Endodermal cell (in vitro differentiated cells): Measurements from ENCODE around the gene CUX1. TPM values are rescaled to one million over a fixed set of nuclear protein-coding genes. Genes with fewer than 3 reads are reported as not detected.
"Not testable (repeated sequence)": the region's sequence is repeated elsewhere in the genome, so short reads cannot be mapped to it uniquely, and the experiment has no call there.

Experiments
- DNase-seq: peaks from one replicate; pipeline ENCODE4 v3.0.0-alpha.2; 2017
- H3K27ac ChIP-seq: 2 replicates; pipeline ENCODE4 v1.5.1; 2013; ENCODE audit warnings: mild to moderate bottlenecking, low read depth, low read length, moderate library complexity
- H3K27me3 ChIP-seq: 2 replicates; pipeline ENCODE4 v1.6.1; 2013; ENCODE audit warnings: mild to moderate bottlenecking, low read length, moderate library complexity; ENCODE audit not compliant: insufficient read depth, control insufficient read depth, poor library complexity, severe bottlenecking
- H3K36me3 ChIP-seq: 2 replicates; pipeline ENCODE4 v1.7.0; 2013; ENCODE audit warnings: mild to moderate bottlenecking, low read length, moderate library complexity; ENCODE audit not compliant: control insufficient read depth, insufficient read depth
- H3K4me1 ChIP-seq: one replicate; pipeline ENCODE4 v1.7.0; 2013; ENCODE audit warnings: low read length; ENCODE audit not compliant: control insufficient read depth, insufficient read depth
- H3K4me3 ChIP-seq: 2 replicates; pipeline ENCODE4 v1.5.1; 2013; ENCODE audit warnings: mild to moderate bottlenecking, low read length, moderate library complexity
- H3K9ac ChIP-seq: 2 replicates; pipeline ENCODE4 v1.6.1; 2013; ENCODE audit warnings: mild to moderate bottlenecking, low read length, moderate library complexity; ENCODE audit not compliant: poor library complexity, severe bottlenecking; ENCODE audit errors: extremely low read depth
- H3K9me3 ChIP-seq: 2 replicates; pipeline ENCODE4 v1.6.1; 2013; ENCODE audit warnings: mild to moderate bottlenecking, low read length, moderate library complexity; ENCODE audit not compliant: control insufficient read depth
- H3K27ac Mint-ChIP-seq: 2 replicates; pipeline ENCODE4 v1.8.0; 2020; ENCODE audit warnings: mixed read lengths
- H3K27me3 Mint-ChIP-seq: 2 replicates; pipeline ENCODE4 v1.8.0; 2021; ENCODE audit warnings: mild to moderate bottlenecking, mixed read lengths; ENCODE audit not compliant: insufficient read depth
- H3K36me3 Mint-ChIP-seq: 2 replicates; pipeline ENCODE4 v1.8.0; 2020; ENCODE audit warnings: low read depth, mixed read lengths
- H3K4me1 Mint-ChIP-seq: 2 replicates; pipeline ENCODE4 v1.8.0; 2020; ENCODE audit warnings: mixed read lengths
- H3K4me3 Mint-ChIP-seq: 2 replicates; pipeline ENCODE4 v1.8.0; 2020; ENCODE audit warnings: mild to moderate bottlenecking, moderate library complexity, mixed read lengths
- H3K9me3 Mint-ChIP-seq: 2 replicates; pipeline ENCODE4 v1.8.0; 2020; ENCODE audit warnings: mild to moderate bottlenecking, mixed read lengths
- CTCF ChIP-seq: fragments of 200-600 bp; sonication (generic); conservative IDR thresholded peaks from 2 replicates; pipeline ENCODE4 v1.5.0; 2021; ENCODE audit warnings: antibody characterized with exemption, mild to moderate bottlenecking
- WGBS, 2 experiments: methylation state at CpG; one replicate each; pipeline versions ENCODE4 v1.1.5 to v1.1.7; 2013; ENCODE audit warnings: missing lambda C conversion rate in 2 of 2, mixed read lengths in 1 of 2; ENCODE audit not compliant: insufficient coverage in 1 of 2, insufficient read length in 1 of 2; 5-methylcytosine and 5-hydroxymethylcytosine counted together
- total RNA-seq, 2 donors: library from RNA; stranded (reverse); fragmentation: NEBNext Ultra II Directional in 1 of 2; extraction: Animal tissue kit (Norgen Biotek cat#: 25700) in 1 of 2; gene quantifications; 2 replicates in 1 of 2; 3 replicates in 1 of 2; pipeline ENCODE4 v1.2.1, GENCODE V29; 2021

CUX1 gene
- total RNA-seq, 2 donors from 2014 or later = 85.1 to 108 TPM

GRCh38 chr7:102323914-102324195, 506.4 kb downstream of the CUX1 start:
- no peak overlapping the region for H3K27ac Mint-ChIP-seq
- DNase-seq = no peak
- 83 to 88% methylated on average over 1 to 5 of the region's 5 CpGs for WGBS, 2 experiments

GRCh38 chr7:102325106-102325505, 507.7 kb downstream of the CUX1 start:
- H3K27me3 ChIP-seq, H3K9me3 Mint-ChIP-seq, H3K27ac ChIP-seq, H3K36me3 ChIP-seq, H3K36me3 Mint-ChIP-seq, H3K9me3 ChIP-seq, DNase-seq, H3K4me1 Mint-ChIP-seq, H3K4me3 Mint-ChIP-seq, H3K4me3 ChIP-seq, H3K4me1 ChIP-seq, H3K9ac ChIP-seq, H3K27me3 Mint-ChIP-seq, H3K27ac Mint-ChIP-seq: not testable (repeated sequence)
- WGBS, 2 experiments = 93 to 96% methylated on average over 9 to 11 of the region's 11 CpGs

More at GRCh38 chr7:102323914-102324195, 506.4 kb downstream of the CUX1 start:
- Mint-ChIP-seq H3K4me1 (no peaks in the 10 kb centered on the region), H3K4me3 (no peak overlapping the region), H3K9me3 (no peaks in the 10 kb centered on the region), H3K27me3 (no peaks in the 10 kb centered on the region), H3K36me3 (no peaks in the 10 kb centered on the region)
- no peak overlapping the region for H3K4me3 ChIP-seq
- H3K9ac ChIP-seq = no peak overlapping the region
- no peak overlapping the region for H3K27ac ChIP-seq
- TF ChIP-seq CTCF = no peak
- no peaks in the 10 kb centered on the region for H3K4me1 ChIP-seq
- no peaks in the 10 kb centered on the region for H3K36me3 ChIP-seq
- no peaks in the 10 kb centered on the region for H3K9me3 ChIP-seq
- H3K27me3 ChIP-seq = no peaks in the 10 kb centered on the region

- Mint-ChIP-seq H3K9me3 (no peaks in the 10 kb centered on the region), H3K27me3 (no peaks in the 10 kb centered on the region), H3K4me3 (no peak overlapping the region), H3K36me3 (no peaks in the 10 kb centered on the region), H3K4me1 (no peaks in the 10 kb centered on the region), H3K27ac (no peak overlapping the region)
- Histone ChIP-seq H3K27me3 (no peaks in the 10 kb centered on the region), H3K27ac (no peak overlapping the region), H3K4me3 (no peak overlapping the region), H3K9ac (no peak overlapping the region), H3K9me3 (no peaks in the 10 kb centered on the region), H3K36me3 (no peaks in the 10 kb centered on the region), H3K4me1 (no peaks in the 10 kb centered on the region)
- no peak for TF ChIP-seq CTCF
- DNase-seq = no peak
- 92 to 93% methylated on average over 9 to 11 of the region's 11 CpGs for WGBS, 2 experiments
These were observed 508.9 kb downstream of the CUX1 start for GRCh38 chr7:102326157-102326889.

GRCh38 chr7:102327183-102327582, 509.8 kb downstream of the CUX1 start:
- not testable (repeated sequence) for H3K27ac Mint-ChIP-seq, H3K4me3 ChIP-seq, H3K4me1 ChIP-seq, DNase-seq, H3K9me3 ChIP-seq, H3K27me3 ChIP-seq, H3K9ac ChIP-seq, H3K36me3 ChIP-seq, H3K36me3 Mint-ChIP-seq, H3K9me3 Mint-ChIP-seq, H3K27me3 Mint-ChIP-seq, H3K4me1 Mint-ChIP-seq, H3K27ac ChIP-seq, H3K4me3 Mint-ChIP-seq
- WGBS, 2 experiments = 92 to 93% methylated on average over 4 to 6 of the region's 6 CpGs

GRCh38 chr7:102328863-102329262, 511.4 kb downstream of the CUX1 start:
- H3K27ac Mint-ChIP-seq, H3K27me3 ChIP-seq, H3K4me3 Mint-ChIP-seq, H3K4me3 ChIP-seq, H3K9me3 Mint-ChIP-seq, H3K9ac ChIP-seq, H3K36me3 Mint-ChIP-seq, H3K4me1 Mint-ChIP-seq, H3K27me3 Mint-ChIP-seq, H3K27ac ChIP-seq, H3K4me1 ChIP-seq, DNase-seq, H3K9me3 ChIP-seq, H3K36me3 ChIP-seq: not testable (repeated sequence)
- WGBS, 2 experiments = 94% methylated on average over 2 of the region's 5 CpGs; no CpG with 5 or more reads in 1 of the 2 experiments

- DNase-seq, H3K36me3 Mint-ChIP-seq, H3K27me3 ChIP-seq, H3K4me3 ChIP-seq, H3K9me3 Mint-ChIP-seq, H3K9ac ChIP-seq, H3K9me3 ChIP-seq, H3K4me1 ChIP-seq, H3K27ac Mint-ChIP-seq, H3K36me3 ChIP-seq, H3K27me3 Mint-ChIP-seq, H3K27ac ChIP-seq, H3K4me3 Mint-ChIP-seq, H3K4me1 Mint-ChIP-seq: not testable (repeated sequence)
- WGBS, 2 experiments = 76 to 78% methylated on average over 4 to 6 of the region's 9 CpGs
These were observed 511.9 kb downstream of the CUX1 start for GRCh38 chr7:102329366-102329765.
